HS-27A (cell line): ENCODE results near the gene FLRT1.

Source experiments
- DNase-seq: peaks from one replicate; pipeline ENCODE4 v3.0.0-alpha.2; 2012; ENCODE audit warnings: low read depth, missing footprints

The FLRT1 gene

DNA sequence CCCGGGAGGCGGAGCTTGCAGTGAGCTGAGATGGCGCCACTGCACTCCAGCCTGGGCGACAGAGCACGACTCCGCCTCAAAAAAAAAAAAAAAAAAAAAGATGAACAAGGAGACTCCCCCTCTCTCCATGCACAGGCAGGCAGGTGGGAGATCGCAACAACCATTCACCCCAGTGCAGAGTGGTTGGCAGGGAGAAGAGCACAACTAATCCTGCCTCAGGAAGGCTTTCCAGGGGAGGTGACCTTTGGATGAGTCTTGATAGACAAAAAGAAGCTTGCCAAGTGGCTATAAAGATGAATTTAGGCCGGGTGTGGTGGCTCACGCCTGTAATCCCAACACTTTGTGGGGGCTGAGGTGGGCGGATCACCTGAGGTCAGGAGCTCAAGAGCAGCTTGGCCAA lies 30.0 kb downstream of the FLRT1 start:
- DNase-seq, result no peak

GRCh38 chr11:64067230-64067993 lies 31.7 kb downstream of the FLRT1 start:
- DNase-seq, result no peak

DNA sequence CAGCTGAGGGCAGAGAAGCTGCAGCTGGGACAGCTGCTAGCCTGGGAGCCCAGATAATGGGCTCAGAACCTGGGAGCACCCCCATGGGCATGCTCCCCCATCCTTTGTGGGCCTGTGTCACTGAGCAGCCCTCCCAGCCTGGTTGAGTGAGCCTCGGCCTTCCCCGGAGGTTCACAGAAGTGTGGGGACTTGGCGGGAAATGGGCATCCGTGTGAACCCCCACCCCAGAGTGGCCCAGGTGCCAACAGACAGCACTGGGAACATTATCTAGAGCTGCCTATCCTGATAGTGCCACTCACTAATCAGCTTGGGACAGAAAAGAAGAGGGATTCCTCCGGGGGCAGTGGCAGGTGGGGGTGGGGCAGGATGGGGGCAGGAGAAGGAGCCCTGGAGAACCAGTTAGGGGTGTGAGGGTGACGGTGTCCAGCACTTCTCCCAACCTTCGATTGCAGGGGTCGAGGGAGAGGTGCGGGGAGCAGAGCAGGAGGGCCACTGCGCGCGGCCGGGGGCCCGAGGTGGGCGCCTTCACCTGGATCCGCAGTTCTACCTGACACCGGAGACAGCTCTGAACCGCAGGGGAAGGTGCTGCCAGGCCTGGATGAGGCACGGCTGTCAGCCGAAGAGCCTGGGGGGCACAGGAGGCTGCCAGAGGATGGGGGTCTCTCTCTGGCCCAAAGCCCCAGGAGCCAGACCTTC lies 33.1 kb downstream of the FLRT1 start:
- no peak for DNase-seq

DNA sequence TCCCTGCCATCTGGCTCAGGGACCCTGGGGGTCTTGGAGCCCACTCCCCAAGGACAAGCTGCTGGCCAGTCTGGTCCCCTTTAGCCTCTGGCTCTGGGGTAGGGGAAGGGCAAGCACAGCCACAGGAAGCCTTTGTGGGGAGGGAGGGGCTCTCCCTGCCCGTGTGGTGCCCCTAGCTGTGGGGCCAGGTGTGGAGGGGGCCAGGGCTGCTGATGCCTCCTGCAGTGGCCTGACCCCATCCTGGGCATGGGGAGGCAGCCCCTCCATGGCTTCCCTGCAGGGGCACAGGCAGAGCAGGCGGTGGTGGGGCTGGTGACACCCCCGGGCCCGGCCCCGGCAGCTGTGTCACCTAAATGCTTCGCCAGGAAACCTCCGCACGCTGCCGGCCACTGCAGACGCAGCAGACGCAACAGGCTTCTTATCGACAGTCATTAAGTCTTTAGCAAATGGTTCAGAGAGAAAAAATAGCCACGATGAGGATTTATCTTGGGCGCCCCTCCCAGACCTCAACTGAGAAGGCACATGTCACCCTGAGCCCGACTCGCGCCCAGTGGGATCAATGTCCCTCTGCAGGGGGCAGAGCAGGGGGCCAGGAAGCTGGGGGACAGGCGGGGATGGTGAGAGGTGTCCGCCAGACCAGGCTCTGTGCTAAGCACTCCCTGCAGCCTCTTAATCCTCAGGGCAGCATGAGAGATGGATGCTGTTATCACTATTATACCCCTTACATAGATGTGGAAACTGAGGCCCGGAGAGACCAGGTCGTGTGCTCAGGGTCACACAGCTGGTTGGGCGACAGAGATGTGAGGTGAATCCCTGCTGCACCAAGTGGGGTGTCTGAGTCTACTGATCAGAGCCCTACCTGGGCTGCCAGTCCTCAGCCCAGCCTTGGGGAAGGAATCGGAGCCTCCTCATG lies 33.9 kb downstream of the FLRT1 start:
- no peak for DNase-seq

DNA sequence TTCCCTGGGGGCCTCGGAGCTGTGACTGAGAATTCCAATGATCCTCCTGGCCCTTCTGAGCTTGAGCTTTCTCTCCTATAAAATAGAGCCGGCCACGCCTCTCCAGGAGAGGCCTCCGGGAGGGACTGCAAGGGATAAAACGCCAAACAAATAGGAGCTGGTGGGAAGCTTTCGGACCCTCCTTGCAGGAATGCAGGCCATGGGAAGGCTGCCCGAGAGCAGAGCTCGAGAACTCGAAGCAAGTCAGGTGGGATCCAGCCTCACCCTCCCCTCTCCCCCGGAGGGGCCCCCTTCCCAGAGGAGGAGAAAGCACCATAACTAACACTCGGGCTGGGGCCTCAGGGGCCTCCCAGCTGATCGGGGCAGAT lies 34.6 kb downstream of the FLRT1 start:
- no peak for DNase-seq

- no peak for DNase-seq
Measured at GRCh38 chr11:64071849-64072248, 36.1 kb downstream of the FLRT1 start.

GRCh38 chr11:64072403-64072802 lies 36.7 kb downstream of the FLRT1 start:
- DNase-seq, result no peak

DNA sequence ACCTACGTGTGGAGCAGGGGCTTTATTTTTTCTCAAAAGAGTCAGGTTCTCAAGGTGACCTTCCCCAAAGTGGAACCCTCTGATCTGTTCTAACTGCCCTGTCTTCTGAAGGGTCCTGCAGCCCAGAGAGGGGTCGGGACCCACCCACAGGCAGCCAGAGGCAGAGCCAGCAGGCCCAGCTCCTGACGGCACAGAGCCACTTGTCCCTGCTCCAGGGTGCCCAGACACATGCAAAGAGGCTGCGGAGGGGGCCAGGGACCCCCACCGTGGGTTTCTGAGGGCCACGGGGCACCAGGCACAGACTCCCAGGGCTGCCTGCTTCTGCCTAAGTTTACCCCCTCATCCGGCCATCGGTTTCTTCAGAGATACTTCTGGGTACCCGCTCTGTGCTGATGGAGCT lies 37.1 kb downstream of the FLRT1 start:
- no peak for DNase-seq

GRCh38 chr11:64073542-64073941 lies 37.8 kb downstream of the FLRT1 start:
- DNase-seq, result no peak

DNA sequence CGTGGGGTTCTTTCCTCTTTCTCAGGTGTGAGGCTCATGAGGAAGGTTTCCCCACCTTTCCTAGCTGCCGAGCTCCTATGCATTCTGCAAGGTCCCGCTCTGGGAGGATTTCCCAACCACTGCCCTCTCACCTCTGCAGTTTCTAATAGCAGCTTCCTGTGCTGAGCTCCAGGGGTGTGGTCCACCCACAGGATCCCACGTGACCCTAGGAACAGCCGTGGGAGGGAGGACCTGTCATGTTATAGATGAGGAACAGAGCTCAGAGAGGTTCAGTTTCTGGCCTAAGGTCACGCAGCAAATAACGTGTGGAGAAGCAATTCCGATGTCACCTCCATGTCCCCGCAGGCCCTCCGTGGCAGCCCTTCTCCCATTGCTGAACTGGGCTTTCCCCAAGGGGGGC lies 38.5 kb downstream of the FLRT1 start:
- no peak for DNase-seq

DNA sequence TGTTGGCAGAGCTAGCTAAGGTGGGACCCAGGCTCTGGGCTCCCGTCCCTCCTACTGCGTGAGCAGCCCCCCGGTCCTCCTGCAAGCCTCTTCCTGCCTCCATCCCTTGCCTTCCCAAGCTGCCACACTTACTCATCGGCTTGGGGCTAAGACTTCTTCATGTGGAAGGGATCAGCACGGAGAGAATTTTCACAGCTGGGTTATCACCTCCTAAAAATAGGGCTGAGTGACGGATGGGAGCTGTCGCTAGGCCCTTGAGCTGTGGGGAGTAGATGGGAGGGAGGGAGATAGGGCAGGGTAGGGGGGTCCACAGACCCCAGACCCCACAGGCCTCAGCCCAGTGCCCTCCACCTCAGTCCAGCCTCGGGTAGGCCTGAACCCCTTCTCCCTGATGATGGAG lies 41.0 kb downstream of the FLRT1 start:
- DNase-seq, result no peak

GRCh38 chr11:64077607-64078006 lies 41.9 kb downstream of the FLRT1 start:
- DNase-seq, result no peak

DNA sequence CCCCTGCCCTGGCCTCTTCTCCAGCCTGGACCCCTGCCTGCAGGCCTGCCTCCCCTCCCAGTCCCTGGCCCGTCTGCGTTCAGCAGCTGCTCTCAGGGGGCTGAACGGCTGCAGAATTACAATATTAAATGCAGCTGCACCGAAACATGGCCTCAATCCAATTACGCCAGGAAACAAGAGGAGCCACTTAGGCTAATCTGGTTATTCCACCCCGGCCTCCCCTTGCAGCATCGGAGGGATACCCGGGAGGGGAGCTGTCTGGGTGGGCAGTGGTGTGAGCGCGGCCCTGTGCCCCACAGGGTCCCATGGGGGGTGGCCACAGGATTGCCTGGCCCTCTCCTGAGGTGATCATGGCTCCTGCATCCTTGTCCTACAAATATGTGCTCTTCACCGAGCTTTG lies 42.6 kb downstream of the FLRT1 start:
- DNase-seq, result no peak

DNA sequence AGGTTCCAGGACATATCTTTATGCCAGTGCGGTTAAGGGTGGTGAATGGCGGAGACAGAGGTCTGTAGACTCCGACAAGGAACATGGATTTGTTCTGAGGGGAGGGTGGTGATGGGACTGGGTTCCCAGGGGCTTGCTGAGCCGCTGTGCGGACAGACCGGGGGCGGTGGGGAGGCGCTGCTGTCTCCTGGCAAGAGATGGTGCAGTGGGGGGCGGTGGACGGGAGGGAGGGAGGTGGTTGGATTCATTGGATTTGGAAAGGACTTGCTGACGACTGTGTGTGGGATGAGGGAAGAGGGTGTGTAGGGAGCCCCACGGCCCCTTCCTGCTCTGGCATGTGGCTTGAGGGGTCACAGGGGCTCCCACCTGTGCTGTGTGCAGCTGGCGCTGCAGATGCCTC lies 43.2 kb downstream of the FLRT1 start:
- DNase-seq, result no peak

DNA sequence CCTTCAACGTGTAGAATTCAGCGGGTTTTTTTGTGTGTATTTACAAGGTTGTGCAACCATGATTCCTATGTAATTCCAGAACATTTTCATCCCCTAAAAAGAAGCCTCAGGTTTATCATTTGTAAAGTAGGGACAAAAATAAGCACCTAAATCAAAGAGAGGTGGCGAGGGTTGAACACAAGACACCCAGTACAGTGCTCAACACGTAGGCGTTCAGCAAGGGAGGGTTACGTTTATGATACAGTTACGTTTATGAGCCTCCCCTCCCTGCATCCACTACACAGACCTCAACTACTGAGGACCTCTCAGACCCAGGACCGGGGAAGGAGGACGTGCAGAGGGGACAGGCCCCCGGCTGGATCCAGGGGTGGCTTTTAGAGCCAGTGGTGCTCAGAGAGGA lies 44.7 kb downstream of the FLRT1 start:
- no peak for DNase-seq

GRCh38 chr11:64081745-64082442 lies 46.2 kb downstream of the FLRT1 start:
- no peak for DNase-seq

DNA sequence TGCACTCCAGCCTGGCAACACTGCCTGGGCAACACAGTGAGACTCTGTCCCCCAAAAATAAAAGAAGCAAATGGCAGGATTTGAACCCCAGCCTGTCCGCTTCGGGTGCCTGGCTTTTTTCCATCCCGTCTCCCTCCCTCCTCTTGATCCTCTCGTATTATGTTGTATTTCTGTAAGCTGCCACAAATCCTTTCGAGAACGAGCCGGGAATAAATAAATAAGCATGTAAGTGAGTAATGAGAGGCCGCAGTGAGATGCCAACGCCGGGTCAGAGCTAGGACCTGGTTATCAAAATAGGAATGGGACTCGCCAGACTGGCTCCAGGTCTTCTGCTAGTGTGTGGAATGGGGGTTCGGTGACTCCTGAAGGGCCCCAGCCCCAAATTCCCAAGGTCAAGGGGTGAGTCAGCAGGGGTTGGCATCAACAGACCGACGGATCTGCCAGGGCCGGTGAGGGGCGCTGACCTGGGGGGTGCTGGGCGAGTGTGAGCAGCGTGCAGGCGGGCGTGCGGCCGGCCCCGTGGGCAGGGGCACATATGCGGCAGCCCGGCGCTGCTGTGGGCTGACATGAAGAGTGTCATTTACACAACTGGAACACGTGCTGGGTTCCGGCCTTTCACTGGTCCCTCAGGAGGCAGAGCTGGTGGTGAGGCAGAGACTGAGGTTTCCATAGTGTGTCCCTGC lies 47.8 kb downstream of the FLRT1 start:
- no peak for DNase-seq

GRCh38 chr11:64084146-64084950 lies 48.6 kb downstream of the FLRT1 start:
- no peak for DNase-seq

DNA sequence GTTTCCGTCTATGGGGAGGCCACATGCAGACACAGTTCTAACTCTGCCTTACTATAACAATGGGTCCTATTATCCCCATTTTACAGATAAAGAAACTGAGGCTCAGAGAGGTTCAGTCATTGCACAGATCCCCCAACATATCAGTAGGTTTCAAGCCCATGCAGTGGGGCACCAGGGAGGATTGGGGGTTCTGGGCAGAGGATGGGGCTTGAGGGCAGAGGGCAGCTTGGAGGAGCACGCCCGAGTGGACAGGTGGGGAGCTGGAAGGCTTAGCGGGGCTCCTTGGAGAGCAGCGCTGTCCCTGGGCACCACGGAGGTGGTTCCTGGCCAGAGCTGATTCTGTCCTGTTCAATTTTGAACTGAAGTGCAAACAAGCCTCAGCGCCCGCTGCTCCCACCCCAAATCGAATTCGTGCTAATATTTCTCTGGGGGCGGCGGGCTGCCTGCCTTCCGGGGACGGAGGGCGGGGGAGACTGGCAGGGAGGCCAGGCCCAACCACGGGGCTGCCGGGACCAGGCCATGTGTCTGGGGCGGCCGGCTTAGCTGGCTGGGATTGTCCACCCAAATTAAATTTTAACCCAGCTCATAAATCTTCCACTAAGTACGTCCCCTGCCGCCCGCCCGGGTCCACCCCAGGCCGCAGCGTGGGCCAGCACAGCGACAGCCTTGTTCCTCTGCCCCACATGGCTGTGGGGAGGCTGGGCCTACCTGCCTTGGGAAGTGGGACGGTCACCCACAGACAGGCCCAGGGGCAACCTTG lies 49.4 kb downstream of the FLRT1 start:
- DNase-seq, result no peak
